Measurements from ENCODE around the gene FLT3.
"Not testable (repeated sequence)": the region's sequence is repeated elsewhere in the genome, so short reads cannot be mapped to it uniquely, and the experiment has no call there.

The FLT3 gene

GRCh38 chr13:28099396-28100149 is 803 bp downstream of the FLT3 start:
- DNase-seq (ENCODE audit: low read depth): no peak

DNA sequence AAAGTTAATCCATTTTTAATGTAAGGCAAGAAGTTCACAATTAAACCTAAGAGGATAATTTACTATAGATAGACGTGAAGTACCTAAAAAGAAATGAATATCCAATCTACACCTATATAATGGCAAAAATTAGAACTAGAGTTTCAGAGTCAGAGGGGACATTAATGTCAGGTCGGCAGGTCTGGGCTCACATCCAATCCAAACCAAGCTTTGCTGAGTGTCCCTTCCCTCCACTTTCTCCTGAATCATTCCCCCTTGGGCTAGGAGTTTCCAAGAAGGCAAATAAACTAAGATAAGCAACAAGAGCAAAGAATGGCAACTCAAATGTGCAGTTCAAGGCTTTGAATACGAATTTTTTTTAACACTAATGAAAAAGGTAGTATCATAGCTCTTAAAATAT is 2.9 kb downstream of the FLT3 start:
- no peak for DNase-seq (ENCODE audit: low read depth)

- no peak for DNase-seq (ENCODE audit: low read depth)
Measured at GRCh38 chr13:28094306-28094705, 6.1 kb downstream of the FLT3 start.

GRCh38 chr13:28093881-28094280 is 6.5 kb downstream of the FLT3 start:
- DNase-seq (ENCODE audit: low read depth): no peak

- no peak for DNase-seq (ENCODE audit: low read depth)
Measured at GRCh38 chr13:28092431-28092830, 7.9 kb downstream of the FLT3 start.

DNA sequence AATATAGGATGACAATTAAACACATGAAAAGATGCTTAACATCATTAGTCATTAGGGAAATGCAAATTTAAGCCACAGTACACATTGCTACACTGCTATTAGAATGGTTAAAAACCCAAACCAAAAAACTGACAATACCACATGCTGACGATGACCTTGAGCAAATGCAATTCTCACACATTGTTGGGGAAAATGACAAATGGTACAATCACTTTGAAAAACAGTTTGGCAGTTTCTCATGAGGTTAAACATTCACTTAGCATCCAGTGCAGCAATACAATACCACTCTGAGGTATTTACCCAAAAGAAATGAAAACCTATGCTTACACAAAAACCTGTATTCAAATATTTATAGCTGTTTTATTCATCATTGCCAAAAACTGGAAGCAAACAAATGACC is 11.3 kb downstream of the FLT3 start:
- DNase-seq (ENCODE audit: low read depth): no peak

DNA sequence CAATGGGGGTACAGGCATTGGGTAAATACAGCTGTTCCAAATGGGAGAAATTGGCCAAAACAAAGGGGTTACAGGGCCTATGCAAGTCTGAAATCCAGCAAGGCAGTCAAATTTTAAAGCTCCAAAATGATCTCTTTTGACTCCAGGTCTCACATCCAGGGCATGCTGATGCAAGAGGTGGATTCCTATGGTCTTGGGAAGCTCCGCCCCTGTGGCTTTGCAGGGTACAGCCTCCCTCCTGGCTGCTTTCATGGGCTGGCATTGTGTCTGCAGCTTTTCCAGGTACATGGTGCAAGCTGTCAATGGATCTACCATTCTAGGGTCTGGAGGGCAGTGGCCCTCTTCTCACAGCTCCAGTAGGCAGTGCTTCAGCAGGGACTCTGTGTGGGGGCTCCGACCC is 22.6 kb downstream of the FLT3 start:
- not testable (repeated sequence) for DNase-seq (ENCODE audit: low read depth)

DNA sequence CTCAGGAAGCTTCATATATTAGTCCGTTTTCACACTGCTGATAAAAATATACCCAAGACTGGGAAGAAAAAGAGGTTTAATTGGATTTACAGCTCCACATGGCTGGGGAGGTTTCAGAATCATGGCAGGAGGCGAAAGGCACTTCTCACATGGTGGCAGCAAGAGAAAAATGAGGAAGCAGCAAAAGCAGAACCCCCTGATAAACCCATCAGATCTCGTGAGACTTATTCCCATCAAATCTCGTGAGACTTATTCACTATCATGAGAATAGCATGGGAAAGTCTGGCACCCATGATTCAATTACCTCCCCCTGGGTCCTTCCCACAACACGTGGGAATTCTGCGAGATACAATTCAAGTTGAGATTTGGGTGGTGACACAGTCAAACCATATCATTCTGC is 23.1 kb downstream of the FLT3 start:
- DNase-seq (ENCODE audit: low read depth): no peak

GRCh38 chr13:28071424-28071823 is 29.0 kb downstream of the FLT3 start:
- no peak for DNase-seq (ENCODE audit: low read depth)

DNA sequence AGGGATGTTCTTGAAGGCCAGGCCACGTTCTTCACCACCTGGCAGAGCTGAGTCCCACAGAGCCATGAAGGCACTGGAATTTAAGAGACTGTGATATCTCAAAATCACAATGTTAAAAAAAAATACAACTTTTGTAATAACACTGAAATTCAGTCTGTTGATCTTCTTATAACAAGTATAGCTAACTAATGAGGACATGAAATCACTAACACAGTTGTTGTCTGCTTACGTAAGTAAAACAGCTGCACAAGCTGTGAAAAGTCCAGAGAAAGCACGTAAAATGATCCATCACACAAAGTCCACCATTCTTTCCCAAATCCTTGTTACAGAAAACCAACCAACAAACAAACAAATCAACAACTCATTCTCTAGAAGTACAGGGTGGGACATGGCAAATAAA is 32.9 kb downstream of the FLT3 start:
- no peak for DNase-seq (ENCODE audit: low read depth)

DNA sequence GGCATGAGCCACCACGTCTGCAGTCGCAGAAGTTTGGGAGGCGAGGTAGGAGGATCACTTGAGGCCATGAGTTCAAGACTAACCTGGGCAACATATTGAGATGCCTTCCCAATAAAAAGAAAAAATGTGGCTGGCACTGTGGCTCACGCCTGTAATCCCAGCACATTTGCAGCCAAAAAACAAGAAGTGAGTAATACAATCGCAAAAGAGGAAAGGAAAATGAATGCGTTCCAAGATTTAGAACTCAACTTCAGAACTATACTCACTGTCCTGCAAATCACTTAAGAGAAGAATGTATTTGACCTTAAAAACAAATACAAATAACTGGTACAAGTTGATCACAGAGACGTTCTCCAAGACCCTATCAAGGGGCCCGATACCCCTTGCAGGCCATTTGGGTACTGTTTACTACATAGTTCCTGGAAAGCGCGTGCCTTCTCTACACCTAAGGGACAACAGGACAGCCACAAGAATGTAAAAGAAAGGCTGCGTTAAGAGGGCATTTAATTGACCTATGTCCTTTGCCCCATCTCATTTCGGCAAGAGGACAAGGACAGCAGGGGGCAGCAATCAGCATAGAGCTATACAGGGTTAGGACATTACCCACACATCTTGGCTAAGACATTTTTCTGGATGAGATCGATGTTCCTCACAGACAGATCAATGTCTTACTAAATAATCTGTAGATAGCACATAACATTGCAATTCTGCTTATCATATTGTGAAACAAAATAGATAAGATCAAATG is 41.3 kb downstream of the FLT3 start:
- peak; percentile 5 for DNase-seq (ENCODE audit: low read depth)

- no peak for DNase-seq (ENCODE audit: low read depth)
Measured at GRCh38 chr13:28056970-28057712, 43.2 kb downstream of the FLT3 start.

DNA sequence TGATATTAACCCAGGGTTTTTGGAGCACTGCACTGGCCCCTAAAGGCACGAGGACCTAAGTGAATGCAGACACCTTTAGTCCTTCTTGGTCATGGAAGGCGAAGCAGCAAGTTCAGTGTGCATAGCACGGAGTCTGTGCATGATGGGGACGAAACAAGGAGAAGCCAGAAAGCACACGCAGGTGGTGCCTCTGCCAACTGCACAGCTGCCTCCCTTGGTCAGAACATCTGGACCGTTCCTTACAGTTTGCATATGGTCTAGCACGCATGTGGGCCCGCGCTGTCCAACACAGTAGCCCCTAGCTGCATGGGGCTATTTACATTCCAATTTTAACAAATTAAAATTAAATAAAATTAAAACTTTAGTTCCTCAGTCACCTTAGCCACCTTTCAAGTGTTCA is 44.0 kb downstream of the FLT3 start:
- DNase-seq (ENCODE audit: low read depth): no peak

DNA sequence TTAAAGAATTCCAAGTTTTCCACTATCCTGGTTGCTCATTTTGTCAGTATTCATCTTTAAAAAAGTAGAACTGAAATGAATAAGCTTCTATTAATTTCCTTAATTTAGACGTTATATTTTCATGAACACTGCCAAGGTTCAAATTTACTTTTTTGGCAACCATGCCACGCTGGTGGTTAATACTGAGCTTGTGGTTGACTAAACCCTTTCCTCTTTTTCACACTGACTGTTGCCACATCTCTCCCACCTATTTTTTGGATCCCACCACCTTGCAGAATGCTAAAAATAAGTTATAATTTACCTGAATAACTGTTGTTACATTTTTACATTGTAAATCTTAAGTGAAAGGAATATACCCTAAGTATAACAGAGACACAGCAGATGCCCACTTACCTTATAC is 45.0 kb downstream of the FLT3 start:
- no peak for DNase-seq (ENCODE audit: low read depth)

DNA sequence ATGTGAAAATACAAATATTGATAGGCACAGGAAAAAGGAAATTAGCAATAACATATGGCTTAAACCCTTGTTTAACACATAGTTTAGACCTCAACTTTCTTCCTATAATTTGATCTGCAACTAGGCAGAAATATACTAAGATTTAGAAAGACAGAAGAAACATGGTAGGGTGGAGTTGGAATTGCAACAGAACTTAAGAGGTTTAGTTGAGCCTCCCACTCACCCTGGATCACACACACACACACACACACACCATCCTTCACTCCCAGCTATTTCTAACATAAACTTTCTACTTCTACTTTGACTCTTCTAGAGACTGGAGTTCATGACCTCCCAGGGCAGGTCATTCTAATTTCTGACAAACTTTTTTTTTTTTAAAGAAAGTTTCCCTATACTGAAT is 47.4 kb downstream of the FLT3 start:
- no peak for DNase-seq (ENCODE audit: low read depth)

DNA sequence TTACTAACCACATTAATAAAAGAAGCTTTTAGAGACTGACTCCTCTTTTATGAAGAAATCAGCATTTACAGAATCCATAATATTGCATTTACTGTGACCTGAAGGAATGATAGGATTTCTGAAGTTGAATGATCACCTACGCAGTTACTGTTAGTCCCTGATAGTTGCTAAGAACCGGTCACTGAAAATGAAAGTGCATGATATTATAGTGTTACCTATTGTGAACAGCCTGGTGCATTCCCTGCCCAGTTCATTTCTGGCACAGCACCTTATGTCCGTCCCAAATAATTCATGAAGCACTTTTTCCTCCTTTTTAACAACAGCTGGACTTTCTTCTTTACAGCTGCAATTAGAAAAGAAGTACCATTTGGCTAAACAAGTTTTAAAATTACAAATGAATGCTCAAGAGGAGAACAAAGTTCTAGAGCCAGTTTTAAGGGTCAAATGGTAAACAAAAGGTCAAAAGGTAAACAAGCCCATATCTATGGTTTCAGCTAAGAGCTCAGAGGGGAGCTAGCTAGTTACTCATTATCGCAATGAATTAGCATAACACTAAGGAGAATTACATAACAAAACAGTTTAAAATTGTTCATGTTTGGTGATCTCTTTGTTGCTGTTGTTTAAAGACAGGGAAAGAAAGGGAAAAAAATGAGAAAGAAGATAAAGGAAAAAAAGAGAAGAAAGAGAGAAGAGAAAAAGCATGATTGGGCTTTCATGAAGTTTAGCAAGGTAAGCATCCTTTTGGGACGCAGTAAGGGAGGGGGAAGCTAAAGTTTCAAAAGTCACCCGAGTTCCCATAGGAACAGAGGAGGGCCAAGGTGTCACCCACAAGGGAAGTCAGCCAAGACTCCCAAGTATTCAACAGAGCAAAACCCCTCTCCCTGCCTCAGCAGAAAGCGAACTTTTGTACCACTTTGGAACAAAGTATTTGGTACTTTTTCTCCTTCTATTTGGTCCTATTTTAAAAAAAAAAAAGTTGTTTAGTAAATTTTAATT is 50.2 kb downstream of the FLT3 start:
- DNase-seq (ENCODE audit: low read depth): no peak

DNA sequence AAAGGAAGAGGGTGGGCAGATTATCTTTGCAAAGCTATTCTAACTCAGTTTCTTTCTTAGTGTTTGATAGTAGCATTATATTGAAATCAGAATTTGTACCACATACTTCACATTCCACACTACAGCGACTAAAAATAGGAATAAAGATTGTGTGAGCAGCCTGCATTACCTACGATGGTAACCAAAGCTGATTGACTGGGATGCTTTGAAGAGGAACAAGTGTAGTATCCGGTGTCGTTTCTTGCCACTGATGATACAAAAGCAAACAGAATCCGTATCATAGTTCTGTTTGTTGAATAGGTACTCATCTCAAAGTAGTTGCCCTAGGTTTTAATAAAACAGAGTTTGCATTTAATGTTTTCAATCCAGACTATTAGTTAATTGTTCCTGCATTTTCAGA is 51.2 kb downstream of the FLT3 start:
- DNase-seq (ENCODE audit: low read depth): no peak

GRCh38 chr13:28048768-28049167 is 51.6 kb downstream of the FLT3 start:
- no peak for DNase-seq (ENCODE audit: low read depth)

DNA sequence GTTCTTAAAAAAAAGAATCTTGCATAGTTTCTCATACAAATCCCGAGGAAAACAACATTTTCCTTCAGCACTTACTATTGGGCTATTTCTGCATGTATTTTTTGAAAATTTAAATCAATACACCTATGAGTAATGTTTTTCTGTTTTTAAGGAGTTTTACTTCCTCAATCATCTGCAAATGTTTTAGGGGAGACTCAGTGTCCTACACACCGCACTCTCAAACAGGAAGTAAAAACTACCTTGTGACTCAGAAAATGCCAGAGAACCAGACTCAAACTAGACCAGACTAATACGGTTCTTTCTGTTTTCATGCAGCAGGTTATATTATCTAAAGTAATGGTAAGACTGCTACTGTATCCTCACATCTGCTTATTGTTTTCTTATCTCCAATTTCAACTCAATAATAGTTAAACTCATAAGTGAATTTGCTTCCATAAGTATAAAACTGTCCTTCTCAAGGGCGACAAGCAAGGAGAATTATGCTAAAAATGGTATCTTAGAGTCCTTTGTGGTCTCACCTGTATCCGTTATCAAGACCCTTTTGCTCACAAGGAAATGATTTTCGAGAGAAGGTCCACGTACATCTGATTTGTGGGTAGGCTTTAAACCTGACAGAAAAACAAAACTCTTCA is 52.5 kb downstream of the FLT3 start:
- no peak for DNase-seq (ENCODE audit: low read depth)

GRCh38 chr13:28046981-28047380 is 53.4 kb downstream of the FLT3 start:
- no peak for DNase-seq (ENCODE audit: low read depth)

- DNase-seq (ENCODE audit: low read depth): no peak
Measured at GRCh38 chr13:28045861-28046260, 54.5 kb downstream of the FLT3 start.

All from activated gamma-delta T cell treated with anti-CD3 and anti-CD28 coated beads, Interleukin-2, amount 50 U/mL, for 16 hours (primary cell).